IPS-11a (cell line): Measurements from ENCODE around the gene SUPT6H.

ENCODE experiments used
- H3K4me3 ChIP-seq: one replicate; pipeline ENCODE4 v1.5.1; 2013; ENCODE audit warnings: low read depth, low read length, control low read depth

SUPT6H gene

DNA sequence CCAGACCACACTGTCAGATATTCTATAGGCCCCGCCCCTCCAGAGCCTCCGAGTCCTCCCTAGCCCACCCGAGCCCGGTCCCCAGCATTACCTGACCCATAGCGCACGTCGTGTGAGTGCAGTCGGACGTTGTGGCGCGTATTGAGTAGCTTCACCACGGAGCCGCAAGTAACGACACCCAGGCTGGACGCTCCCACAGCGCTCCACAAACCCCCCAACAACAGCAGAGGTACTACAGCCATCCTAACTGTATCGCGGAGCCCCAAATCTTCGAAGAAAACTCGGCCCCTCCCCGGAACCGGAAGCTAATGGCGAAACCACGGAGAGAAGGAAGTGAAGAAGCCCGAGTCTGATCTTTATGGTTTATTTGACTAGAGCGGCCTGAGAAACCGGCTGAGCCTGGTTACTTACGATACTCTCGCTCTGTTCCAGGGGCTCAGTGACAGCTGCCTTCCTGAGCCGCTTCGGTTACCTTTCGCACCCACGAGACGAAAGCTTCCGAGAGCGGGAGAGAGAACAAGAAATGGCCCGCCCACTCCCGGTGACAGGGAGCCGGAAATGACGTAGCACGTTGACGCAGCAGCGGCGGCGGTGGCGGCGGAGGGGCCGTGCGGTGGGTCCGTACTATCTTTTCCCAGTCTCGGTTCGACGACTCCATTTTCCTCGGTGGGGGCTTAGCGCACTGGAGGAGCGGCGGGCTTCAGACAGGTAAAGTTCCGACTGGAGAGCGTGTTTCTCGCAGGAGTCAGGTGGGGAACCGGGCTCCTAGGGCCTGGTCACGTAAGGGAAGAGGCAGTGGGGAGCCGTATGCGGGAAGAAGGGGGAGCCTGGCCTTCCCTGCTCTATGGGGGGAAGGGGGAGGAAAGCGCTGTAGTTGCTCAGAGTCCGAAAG is at the start of gene SUPT6H, which contains the start of gene SDF2:
Gene SUPT6H (plus strand): TSS at position 571 of the 892 bp plus-strand sequence. CDS start 11,197 bp downstream, outside the sequence.
Gene SDF2 (minus strand): TSS at position 272 of the 892 bp plus-strand sequence. CDS start 30 bp downstream, at position 242.
- H3K4me3 ChIP-seq: peak within 1 kb of the TSS; percentile 97

DNA sequence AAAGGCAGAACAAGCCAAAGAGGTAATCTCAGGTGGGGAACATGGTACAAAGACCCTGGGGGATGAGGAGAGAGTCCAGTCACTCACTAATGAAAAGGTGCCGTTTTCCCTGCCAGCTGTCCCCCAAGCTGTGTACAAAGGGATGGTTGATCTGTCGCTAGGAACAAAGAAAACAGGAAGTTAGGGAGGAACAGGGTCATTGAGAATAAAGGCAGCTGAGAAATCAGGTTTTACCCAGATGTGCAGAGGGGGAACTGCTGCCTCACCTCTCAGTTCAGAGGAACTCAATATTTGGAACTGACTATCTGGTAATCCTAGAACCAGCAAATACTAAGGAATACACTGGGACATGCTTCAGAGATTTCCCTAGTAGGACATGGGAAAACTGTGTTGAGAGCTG is 49.5 kb upstream of the SUPT6H start:
- no peak overlapping the region for H3K4me3 ChIP-seq

DNA sequence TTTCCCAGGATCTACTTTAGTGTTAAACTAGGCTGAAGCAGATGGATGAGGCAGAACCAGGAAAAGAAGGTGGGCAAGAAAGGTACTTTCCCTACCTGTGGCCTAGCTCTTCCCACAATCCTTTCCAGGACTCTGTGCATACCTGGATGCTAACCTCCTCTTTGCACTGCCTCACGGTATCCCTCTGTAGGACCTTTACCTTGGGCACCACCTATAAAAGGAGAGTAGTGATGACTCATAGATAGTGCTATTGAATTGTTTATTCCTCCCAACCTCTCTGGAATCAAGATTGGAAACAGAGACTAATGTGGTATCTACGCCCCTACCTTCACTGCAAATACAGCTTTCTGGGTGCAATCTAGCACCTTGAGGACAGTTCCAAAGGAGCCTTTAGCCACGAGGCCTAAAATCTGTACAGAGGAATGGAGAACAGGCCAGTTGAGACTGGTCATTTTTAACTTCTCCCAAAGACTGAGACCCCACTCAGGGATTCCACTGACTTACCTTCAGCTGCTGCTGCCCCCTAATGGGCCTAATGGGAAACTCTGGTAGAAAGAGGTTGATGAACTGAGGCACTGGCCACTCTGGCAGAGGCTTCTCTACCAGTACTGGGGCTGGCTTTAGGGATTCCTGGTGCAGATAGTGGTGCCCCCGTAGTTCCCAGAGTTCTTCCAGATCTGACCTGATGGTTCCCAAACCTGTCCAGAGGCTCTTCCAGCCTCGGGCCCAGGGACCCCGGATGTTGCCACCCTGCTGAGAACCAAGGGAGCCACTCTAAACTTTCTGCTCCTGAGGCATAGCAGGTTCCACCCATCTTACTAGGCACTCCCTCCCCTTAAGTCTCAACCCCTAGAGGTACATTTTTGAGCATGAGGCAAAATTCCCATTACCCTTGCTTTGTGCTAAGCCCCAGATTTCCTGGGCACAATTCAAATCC is 48.8 kb upstream of the SUPT6H start:
- no peak overlapping the region for H3K4me3 ChIP-seq

DNA sequence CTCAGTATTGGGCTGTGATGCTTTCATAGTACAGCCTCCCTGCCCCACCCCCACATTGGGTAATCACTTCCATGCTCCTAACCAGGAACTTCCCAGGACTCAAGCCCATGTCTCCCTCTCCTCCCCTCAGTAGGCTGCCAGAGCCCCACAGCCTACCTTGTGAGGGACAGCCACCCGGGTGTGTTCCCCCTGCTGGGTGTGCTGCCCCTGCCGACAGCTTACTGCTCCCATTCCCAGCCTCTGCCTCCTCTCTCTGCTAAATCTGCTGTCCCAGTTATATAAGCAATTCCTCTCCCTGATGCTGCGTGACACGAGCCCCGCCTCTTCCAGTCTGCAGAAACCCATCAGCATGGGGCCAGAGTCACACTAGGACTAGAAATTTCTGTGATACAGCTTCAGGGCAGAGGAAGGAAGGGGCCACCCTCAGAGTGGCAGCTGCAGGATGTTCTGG is 48.0 kb upstream of the SUPT6H start, which contains the start of gene RSKR:
Gene RSKR (minus strand): TSS at position 255 of the 451 bp plus-strand sequence. CDS start 24 bp downstream, at position 231.
- no peak within 1 kb of the TSS for H3K4me3 ChIP-seq

DNA sequence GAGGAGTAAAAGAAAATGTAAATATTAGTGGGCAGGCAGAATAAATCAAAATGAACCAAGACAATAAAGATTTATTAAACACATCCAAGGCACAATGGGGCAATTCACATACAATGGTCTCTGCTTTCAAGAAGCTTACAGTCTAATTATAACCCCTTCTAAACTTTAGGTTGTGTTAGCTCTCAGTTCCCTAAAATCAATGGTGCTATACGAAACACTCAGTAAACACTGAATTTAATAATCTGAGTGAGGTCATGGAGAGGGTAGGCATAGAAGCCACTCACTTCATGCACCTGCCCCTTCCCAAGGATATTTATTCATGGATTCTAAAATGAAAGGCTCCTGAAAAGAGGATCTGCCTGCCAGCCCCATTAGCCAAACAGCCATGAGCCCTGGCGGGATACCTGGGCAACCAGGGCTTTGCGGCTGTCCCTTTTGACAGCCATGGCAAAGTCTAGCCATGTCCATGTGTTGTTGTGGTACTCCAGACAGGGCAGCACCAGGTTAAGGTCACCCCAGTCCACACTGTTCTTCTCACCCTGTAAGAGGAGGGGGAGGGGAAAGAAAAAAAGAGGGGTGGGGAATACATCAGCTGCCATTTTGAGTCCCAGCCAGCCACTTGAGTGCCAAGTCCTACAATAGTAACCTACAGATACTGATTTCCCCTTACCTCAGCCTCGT is 46.6 kb upstream of the SUPT6H start:
- H3K4me3 ChIP-seq: no peak overlapping the region

DNA sequence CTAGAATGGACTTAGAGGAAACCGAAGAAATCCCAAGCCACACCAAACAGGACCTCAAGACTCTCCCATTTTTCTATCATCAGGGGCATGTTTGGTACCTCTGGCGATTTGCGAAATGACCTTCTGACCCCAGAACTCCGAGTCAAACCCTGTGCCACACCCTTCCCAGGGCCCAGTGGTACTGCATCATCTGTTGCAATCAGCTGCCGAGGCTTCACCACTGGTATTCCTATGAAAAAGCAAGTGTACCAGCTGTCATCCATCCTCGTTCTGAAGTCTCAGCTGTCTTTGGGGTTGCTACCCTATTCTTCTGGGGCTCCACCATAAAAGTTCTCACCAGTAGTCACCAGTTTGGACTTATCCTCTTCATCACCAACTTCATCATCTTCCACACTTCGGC is 45.7 kb upstream of the SUPT6H start:
- H3K4me3 ChIP-seq: no peak overlapping the region

DNA sequence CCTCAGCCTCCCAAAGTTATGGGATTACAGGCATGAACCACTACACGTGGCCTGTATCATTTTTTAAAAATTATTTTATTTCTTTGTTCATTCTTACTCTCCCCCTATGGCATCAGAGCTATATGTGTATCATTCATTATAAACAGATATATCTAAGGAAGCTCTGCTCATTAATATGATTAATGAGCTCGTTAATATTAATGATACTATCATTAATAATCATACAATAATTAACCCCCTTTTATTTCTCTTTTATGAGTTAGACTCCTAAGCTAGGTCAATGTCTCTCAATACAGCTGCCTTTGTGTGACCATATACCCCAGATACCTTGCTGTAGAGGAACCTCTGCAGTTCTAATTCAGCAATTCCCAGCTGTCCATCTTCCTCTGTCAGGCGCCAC is 43.5 kb upstream of the SUPT6H start:
- no peak overlapping the region for H3K4me3 ChIP-seq

DNA sequence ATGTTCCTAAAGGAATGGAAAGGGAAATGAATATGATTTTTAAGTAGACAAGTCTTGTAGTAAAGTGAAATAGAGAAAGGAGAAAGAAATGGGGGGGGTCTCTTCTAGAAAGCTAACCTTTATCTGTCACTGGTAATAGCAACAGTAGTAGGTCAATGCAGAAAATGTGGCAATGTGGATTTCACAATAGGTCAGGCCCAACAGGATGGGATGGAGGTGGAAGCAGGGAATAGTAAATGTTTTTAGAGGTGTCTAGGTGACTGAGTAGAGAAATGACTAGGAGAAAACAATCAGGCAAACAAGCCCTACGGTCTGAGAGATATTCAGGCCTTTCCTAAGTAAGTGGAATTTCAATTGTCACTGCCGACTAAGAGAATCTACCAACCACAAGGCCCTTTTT is 42.0 kb upstream of the SUPT6H start:
- no peak overlapping the region for H3K4me3 ChIP-seq

DNA sequence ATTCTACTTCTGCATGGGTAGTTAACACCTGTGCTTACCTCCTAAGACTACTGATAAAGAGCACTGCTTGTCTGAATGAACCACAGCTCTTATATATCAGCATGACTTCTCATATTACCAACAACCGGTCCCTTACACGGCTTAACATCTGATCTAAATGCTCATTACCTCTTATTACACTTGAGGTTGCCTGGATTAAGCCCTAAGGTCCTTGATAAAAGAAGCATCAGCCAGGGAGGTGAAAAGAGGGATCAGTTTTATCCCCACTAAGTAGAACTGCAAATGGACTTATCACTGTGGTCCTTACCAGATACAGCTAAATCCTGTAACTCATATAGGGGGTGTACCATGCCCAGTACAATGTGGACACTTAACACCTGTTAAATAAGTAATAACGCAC is 39.8 kb upstream of the SUPT6H start:
- no peak overlapping the region for H3K4me3 ChIP-seq

DNA sequence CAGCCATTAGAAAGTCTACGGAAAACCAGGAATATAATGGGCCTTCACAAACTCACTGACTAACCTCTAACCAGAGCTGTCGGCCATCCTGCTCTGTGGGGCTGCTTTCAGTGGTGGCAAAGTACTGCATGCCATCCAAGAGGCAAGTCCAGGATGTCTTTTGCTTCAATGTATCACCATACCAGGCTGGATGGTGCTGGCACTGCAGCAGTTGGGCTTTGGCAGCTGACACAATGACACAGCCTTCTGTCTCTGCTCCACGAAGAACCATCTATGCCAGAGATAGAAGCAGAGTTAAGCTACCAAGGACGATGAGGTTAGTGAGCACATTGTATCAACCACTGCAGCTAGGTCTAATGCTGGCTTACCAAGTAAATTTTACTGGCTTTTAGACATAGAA is 38.3 kb upstream of the SUPT6H start:
- no peak overlapping the region for H3K4me3 ChIP-seq

DNA sequence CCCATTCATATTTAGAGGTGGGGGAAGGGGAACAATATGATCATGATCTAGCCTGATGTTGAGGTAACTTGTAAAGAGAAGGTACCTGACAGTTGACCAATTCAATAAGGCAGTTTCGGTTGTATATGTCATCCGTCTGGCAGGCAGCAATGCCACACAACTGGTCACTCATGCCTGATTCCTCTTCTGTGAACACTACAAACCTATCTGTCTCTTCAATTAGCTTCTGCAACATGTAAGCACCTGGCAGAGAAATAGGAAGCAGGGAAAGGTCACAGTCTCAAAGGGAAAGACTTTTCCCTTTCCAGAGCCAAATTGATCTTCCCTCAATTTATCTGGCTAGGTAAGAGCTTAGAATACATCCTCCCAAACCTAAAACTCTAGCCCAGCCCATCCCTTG is 37.9 kb upstream of the SUPT6H start:
- H3K4me3 ChIP-seq: no peak overlapping the region

DNA sequence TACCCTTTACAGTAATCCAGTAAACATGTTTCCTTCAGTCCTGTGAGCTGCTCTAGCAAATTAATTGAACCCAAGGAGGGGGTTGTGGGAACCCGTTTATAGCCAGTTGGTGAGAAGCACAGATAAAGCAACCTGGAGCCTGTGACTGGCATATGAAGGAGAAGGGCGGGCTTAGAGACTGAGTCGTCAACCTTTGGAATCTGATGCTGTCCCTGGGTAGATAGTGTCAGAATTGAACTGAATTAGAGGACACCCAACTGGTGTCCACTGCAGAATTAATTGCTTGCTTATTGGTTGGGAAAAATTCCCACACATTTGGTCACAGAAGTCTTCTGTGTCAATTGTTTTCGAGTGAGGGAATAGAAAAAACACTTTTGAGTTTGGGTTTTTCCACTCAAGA is 35.2 kb upstream of the SUPT6H start:
- H3K4me3 ChIP-seq: no peak overlapping the region

DNA sequence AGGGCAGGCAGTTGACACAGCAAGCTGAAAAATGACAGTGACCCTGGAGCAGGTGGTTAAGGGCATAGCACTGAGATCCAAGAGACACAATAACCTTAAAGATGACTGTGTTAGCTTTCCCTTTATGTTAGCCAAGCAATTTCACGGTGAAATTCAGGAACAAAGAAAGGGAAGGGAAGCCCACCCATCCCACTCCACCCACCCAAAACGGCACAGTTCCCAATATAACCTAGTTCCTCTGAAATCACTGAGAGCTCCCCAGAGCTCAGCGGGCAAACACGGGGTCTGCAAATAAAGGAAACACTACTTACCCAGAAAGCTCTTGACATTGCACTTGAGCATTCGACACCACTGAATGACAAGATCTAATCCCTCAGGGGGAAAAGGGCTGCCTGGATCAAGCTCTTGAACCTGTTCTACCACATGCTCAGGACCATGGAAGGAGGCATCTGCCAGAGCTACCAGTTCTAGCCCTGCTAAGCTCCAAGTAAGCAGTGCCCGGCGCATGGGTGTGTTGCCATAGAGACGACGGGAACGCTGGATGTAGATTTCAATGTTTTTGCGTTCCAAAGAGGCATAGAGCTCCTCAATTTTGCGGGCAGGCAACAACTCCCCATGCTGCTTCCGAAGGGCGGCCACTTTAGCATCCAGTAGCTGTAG is 27.7 kb upstream of the SUPT6H start:
- H3K4me3 ChIP-seq: no peak overlapping the region

DNA sequence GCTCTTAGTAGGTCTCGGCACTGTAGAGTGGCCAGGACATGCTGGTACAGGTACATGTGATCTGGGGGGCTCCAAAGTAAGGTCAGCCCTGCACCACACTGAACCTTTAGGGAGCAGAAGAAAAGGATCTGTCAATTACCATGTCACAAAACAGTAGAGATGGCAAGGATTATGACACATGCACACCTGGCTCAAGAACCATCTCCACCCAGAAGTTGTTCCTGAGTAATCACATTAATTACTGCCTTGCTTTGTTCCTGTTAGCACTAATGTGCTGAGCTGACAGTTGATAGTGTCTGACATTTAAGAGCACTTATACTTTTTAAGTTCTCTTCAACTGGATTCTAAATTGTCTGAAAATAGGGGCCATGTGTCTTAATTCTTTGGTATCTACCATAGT is 26.5 kb upstream of the SUPT6H start:
- no peak overlapping the region for H3K4me3 ChIP-seq

DNA sequence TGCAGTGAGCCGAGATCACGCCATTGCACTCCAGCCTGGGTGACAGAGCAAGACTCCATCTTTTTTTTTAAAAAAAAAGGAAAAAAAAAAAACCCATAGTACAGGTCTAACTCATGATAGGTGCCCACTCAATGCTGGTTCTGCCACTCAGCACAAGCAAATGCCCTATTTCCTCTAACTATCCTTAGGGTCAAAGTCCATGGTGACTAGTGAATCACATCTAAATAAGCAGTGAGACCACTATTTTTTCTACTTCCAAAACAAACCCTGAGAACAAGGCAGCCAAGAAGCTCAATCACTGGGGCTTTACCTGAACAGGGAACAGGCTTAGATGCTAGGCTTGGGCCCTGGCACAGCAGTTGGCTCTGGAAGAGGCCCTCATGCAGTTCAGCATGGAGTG is 20.4 kb upstream of the SUPT6H start:
- no peak overlapping the region for H3K4me3 ChIP-seq

DNA sequence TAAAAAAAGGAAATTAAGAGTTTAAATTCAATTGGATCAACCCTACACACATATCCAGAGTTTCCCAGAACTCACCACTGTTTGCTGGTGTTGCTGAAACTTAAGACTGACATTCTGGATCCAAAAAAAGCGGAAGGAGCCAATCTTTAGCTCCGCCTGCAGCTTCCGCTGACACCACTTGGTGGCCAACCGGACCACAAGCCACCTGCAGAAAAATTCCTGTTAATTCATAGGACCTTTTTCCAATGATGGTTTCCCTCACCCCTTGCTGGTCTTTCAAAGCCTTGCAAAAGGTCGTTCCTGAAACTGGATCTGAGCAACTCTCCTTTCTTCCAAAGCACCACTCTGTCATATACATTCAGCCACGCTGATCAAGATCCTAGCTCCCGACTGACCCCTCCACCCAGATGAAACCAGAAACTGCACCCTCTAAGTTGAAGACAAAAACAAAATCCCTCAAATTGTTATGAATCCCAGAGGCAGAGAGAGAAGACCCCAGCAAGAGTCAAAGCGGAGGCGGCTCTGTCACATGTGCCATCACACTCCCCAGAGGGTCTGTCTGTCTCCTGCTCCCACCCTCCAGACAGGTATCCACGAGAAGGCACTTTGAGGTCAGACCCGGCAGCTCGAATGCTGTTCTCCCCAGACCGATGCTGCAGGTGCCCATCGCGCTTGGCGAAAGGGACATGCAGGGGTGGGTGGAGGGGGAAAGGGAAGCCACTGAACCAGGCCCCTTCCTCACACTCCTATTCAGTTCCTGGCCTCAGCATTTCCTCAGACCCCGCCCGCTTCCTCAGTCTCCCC is 17.8 kb upstream of the SUPT6H start:
- H3K4me3 ChIP-seq: peak overlapping the region; percentile 97

DNA sequence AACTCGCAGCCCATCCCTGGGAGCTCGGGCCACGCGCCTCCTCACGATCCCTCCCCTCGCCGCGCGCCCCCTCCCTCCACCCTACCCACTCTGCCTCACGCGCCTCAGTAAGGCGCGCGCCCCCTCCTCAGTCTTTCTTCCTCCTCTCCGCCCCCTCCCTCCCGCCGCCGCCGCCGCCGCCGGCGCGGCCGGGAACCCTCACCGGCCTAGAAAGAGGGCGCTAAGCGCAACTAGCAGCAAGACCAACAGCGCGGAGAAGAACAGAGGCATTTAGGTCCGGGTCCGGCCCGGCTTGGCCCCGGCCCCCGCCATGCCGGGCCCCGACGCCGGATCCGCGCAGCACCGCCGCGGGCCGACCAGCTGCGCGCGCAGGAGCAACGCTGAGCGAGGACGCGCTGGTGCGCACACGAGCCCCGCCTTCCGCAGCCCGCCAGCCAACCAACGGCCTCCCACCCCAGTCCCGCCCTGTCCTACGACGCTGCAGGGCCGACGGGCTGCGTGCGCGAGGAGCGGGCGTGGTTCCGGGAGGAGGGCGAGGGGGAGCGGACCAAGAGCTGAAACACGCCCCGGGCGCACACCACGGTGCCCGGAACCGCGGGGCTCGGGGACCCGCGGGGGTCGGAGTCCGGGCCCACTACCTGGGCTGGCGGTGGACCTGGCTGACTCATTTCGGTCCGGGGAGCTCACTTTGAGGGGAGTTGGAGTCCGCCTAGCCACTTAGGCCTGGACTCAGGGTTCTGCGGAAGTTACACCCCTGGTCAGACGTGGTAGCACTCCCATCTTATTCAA is 17.0 kb upstream of the SUPT6H start, which contains the start of gene BLTP2:
Gene BLTP2 (minus strand): TSS at position 372 of the 789 bp plus-strand sequence. CDS start 102 bp downstream, at position 270.
- H3K4me3 ChIP-seq: peak within 1 kb of the TSS; percentile 97

DNA sequence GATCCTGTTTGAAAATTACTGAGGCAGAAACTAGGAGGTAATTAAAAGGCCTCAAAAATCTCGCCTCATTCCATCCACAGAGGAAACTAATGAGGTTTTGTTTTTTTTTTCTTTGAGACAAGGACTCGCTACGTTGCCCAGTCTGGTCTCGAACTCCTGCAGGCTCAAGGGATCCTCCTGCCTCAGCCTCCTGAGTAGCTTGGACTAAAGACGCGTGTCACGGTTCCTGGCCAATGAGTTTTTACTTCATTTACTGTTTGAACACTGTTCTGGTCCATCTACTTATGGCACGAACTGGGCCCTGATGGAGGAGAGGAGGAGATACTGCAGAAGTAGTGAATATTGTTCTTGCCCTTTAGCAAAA is 16.4 kb upstream of the SUPT6H start:
- peak overlapping the region; percentile 65 for H3K4me3 ChIP-seq
